ENCODE results near the gene ADM2. TPM values are rescaled to one million over a fixed set of nuclear protein-coding genes. Genes with fewer than 3 reads are reported as not detected.

The ADM2 gene
- polyA plus RNA-seq, 2 donors = 2.2 to 3.6 TPM

DNA sequence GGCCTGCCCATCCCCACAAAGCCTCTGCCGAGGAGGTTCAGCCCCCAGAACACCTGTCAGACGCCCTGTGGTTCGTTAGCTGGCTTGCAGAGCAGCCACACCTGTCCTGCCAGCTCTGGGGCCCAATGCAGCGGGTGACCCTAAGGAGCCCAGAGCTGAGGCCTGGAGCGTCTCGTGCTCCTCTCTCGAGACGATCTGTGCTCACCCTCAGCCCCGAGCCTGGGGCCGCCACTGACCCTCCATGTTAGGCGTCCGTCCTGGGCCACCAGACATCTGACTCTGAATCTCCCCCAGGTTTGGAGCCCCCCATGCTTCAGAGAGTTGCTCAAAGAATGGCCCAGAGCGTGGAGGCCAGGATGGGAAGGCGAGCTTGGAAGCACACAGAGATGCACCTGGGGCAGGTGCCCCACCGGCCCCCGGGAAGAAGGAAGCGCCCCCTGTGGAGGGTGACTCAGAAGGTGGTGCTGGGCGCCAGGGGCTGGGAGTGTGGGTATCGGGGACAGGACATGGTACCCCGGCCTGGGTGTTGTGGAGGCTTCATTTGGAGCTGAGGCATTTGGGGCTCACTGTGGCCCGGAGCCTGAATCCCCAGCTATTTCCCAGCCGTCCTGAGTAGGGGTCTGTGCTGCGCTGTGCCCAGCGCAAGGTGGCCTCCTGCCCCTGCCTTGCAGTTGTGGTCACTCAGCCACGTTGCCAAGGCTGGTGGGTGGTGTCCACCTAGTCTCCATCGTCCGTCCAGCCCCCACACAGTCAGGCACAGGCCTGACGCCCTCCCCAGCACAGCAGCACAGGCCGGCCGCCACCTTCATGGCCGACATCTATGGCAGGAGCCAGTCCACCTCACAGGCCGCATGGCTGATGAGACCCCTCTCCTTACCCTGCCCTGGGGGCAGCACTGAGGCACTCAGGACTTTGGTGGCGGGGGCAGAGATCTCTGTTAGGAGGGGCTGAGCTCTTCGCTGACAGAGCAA is 42.8 kb upstream of the ADM2 start:
- peaks cover 14 to 72% of the 10 kb centered on the region in 2 donors for H3K36me3 ChIP-seq (ENCODE audit: control insufficient read depth in 2 of 2, insufficient read depth in 2 of 2, low read length in 1 of 2)
- no peak overlapping the region for H3K4me3 ChIP-seq (ENCODE audit: low read depth in 1 of 2, low read length in 2 of 2)
- H3K4me1 ChIP-seq (ENCODE audit: control insufficient read depth in 2 of 2, insufficient read depth in 2 of 2, low read length in 1 of 2) = peaks cover 0 to 6% of the 10 kb centered on the region in 2 donors
- 87% methylated on average over 34 of the region's 34 CpGs for WGBS, 2 donors
- no peaks in the 10 kb centered on the region for H3K9me3 ChIP-seq (ENCODE audit: control insufficient read depth in 2 of 2, insufficient read depth in 1 of 2, low read depth in 1 of 2, low read length in 1 of 2)
- no peaks in the 10 kb centered on the region for H3K27me3 ChIP-seq (ENCODE audit: control insufficient read depth in 1 of 2, insufficient read depth in 2 of 2, low read length in 2 of 2)
- no peak overlapping the region for H3K27ac ChIP-seq (ENCODE audit: low read depth in 2 of 2, low read length in 1 of 2)

DNA sequence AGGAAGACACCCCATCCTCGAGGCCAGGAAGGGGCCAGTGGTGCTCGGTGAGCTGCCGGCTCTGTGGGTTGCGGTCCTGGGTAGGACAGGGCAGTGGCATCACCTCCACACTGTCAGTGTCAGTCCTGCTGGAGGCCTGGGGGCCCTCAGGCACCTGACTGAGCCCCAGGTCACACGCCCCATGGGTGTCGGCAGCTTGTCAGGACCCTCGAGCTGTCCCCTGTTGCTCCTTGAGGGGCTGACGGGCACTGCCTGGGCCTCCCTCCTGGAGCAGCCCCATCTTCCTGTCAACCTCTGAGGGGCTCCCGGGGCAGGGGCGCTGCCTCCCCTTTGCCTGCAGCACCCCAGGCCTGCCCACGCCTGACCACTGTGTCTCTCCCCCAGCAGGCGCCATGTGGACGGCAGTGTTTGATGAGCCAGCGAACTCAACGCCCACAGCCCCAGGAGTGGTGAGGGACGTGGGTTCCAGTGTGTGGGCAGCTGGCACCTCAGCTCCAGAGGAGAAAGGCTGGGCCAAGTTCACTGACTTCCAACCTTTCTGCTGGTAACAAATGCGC is 42.0 kb upstream of the ADM2 start:
- peaks cover 14 to 73% of the 10 kb centered on the region in 2 donors for H3K36me3 ChIP-seq (ENCODE audit: control insufficient read depth in 2 of 2, insufficient read depth in 2 of 2, low read length in 1 of 2)
- 83 to 85% methylated on average over 17 of the region's 17 CpGs for WGBS, 2 donors

DNA sequence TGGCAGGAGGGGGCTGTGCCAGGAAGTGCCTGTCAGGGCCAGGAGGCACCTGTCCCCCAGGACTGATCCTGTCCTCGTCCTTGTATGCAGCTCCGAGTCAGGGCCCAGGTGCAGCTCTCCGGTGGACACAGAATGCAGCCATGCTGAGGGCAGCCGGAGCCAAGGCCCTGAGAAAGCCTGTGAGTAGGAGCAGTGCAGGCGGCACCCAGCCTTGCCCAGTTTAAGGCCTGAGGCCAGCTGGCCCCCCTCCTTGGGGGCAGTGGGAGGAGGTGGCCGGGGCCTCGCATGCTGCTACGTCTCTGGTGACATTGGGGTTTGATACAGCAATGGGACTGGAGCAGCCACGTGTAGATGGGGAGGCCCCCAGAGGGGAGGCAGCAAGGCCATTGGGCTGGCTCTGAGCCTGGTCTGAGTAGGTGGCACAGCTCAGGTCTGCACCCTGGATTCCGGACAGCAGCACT is 41.4 kb upstream of the ADM2 start:
- WGBS, 2 donors = 78 to 84% methylated on average over 10 of the region's 10 CpGs
- H3K9me3 ChIP-seq (ENCODE audit: control insufficient read depth in 2 of 2, insufficient read depth in 1 of 2, low read depth in 1 of 2, low read length in 1 of 2) = no peaks in the 10 kb centered on the region

More for the DNA sequence above, 42.0 kb upstream of the ADM2 start:
- Histone ChIP-seq H3K4me3 (ENCODE audit: low read depth in 1 of 2, low read length in 2 of 2) (no peak overlapping the region), H3K27ac (ENCODE audit: low read depth in 2 of 2, low read length in 1 of 2) (no peak overlapping the region), H3K4me1 (ENCODE audit: control insufficient read depth in 2 of 2, insufficient read depth in 2 of 2, low read length in 1 of 2) (peaks cover 0 to 6% of the 10 kb centered on the region in 2 donors), H3K9me3 (ENCODE audit: control insufficient read depth in 2 of 2, insufficient read depth in 1 of 2, low read depth in 1 of 2, low read length in 1 of 2) (no peaks in the 10 kb centered on the region), H3K27me3 (ENCODE audit: control insufficient read depth in 1 of 2, insufficient read depth in 2 of 2, low read length in 2 of 2) (no peaks in the 10 kb centered on the region)

DNA sequence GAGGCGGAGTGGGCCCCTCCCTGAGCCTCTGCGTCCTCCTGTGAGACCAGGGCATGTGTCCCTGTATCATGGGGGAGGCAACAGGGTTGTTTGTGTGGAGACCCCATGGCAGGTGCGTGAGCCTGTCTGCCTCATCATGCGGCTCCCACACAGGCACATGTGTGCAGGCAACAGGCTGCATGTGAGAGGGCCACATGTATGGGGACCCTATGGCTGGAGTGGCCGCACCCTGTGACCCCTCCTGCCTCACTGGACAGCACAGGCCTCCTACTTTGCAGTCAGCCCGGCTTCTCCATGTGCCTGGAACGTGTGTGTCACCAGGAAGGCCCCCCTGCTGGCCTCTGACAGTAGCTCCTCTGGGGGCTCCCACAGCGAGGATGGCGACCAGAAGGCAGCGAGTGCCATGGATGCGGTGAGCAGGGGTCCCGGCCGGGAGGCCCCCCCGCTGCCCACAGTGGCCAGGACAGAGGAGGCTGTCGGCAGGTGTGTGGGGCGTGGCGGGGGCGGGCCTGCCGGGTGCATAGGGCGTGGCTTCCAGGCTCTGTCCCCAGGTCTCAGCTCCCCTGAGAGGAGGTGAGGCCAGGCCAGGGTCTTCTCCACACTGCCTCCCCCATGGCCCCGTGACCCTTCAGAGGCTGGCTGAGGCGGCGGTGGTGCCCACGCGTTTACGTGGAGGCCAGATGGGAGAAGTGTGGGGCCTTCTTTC is 40.6 kb upstream of the ADM2 start:
- peaks cover 20 to 67% of the 10 kb centered on the region in 2 donors for H3K36me3 ChIP-seq (ENCODE audit: control insufficient read depth in 2 of 2, insufficient read depth in 2 of 2, low read length in 1 of 2)
- no peaks in the 10 kb centered on the region for H3K9me3 ChIP-seq (ENCODE audit: control insufficient read depth in 2 of 2, insufficient read depth in 1 of 2, low read depth in 1 of 2, low read length in 1 of 2)
- no peaks in the 10 kb centered on the region for H3K4me1 ChIP-seq (ENCODE audit: control insufficient read depth in 2 of 2, insufficient read depth in 2 of 2, low read length in 1 of 2)
- WGBS, 2 donors = 82 to 86% methylated on average over 26 of the region's 26 CpGs
- H3K4me3 ChIP-seq (ENCODE audit: low read depth in 1 of 2, low read length in 2 of 2) = no peak overlapping the region
- H3K27me3 ChIP-seq (ENCODE audit: control insufficient read depth in 1 of 2, insufficient read depth in 2 of 2, low read length in 2 of 2) = no peaks in the 10 kb centered on the region
- no peak overlapping the region for H3K27ac ChIP-seq (ENCODE audit: low read depth in 2 of 2, low read length in 1 of 2)

More for the DNA sequence above, 41.4 kb upstream of the ADM2 start:
- H3K4me1 ChIP-seq (ENCODE audit: control insufficient read depth in 2 of 2, insufficient read depth in 2 of 2, low read length in 1 of 2) = peaks cover 0 to 3% of the 10 kb centered on the region in 2 donors
- H3K27ac ChIP-seq (ENCODE audit: low read depth in 2 of 2, low read length in 1 of 2) = no peak overlapping the region
- no peak overlapping the region for H3K4me3 ChIP-seq (ENCODE audit: low read depth in 1 of 2, low read length in 2 of 2)
- H3K27me3 ChIP-seq (ENCODE audit: control insufficient read depth in 1 of 2, insufficient read depth in 2 of 2, low read length in 2 of 2) = no peaks in the 10 kb centered on the region
- H3K36me3 ChIP-seq (ENCODE audit: control insufficient read depth in 2 of 2, insufficient read depth in 2 of 2, low read length in 1 of 2) = peaks cover 14 to 71% of the 10 kb centered on the region in 2 donors

DNA sequence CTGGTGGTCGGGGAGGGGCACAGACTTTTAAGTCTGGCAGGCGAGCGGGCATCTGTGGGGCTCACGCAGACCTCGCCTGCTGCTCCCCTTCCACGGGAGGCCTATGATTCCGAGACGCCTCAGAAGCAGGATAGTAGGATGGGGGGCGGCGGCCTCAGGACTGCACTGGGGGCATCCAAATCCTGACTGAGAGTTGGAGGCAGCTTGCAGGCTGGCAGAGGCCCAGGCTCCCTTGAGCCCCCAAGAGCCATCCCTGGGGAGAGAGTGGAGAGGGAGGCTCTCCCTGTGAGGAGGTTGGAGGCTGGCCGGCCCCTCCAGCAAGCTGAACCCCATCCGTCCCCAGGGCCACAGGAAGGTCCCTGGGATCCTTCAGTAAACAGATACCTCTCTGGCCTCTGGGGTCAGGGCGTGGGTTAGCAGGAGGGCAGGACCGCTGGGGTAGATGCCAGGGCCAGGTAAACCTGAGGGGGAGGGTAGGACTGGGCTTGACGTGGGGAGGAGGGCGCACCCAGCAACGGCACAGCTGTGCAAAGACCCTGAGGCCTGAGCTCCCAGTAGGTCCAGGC is 39.8 kb upstream of the ADM2 start:
- Histone ChIP-seq H3K36me3 (ENCODE audit: control insufficient read depth in 2 of 2, insufficient read depth in 2 of 2, low read length in 1 of 2) (peaks cover 20 to 66% of the 10 kb centered on the region in 2 donors), H3K27me3 (ENCODE audit: control insufficient read depth in 1 of 2, insufficient read depth in 2 of 2, low read length in 2 of 2) (no peaks in the 10 kb centered on the region), H3K27ac (ENCODE audit: low read depth in 2 of 2, low read length in 1 of 2) (no peak overlapping the region), H3K4me3 (ENCODE audit: low read depth in 1 of 2, low read length in 2 of 2) (no peak overlapping the region), H3K9me3 (ENCODE audit: control insufficient read depth in 2 of 2, insufficient read depth in 1 of 2, low read depth in 1 of 2, low read length in 1 of 2) (no peaks in the 10 kb centered on the region), H3K4me1 (ENCODE audit: control insufficient read depth in 2 of 2, insufficient read depth in 2 of 2, low read length in 1 of 2) (no peaks in the 10 kb centered on the region)
- 80 to 85% methylated on average over 16 to 17 of the region's 17 CpGs for WGBS, 2 donors

DNA sequence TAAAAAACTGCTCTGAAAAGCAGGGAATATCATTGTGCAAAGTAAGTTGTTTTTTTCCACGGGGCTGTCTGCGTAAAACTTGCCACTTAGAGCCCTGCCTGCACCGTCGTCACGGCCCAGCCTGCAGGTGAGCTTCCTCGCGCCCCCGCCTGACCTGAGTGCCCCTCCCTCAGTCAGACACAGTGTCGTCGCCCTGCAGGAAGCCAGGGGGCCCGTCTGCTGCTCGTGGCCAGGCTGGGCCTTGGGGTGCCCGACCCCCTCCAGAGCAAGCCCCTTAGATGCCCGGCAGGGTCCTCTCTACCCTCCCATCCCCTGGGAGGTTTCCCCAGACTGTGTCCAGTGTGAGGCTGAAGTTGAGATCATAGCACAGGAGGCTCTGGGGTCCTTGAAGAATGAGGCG is 38.1 kb upstream of the ADM2 start:
- Histone ChIP-seq H3K36me3 (ENCODE audit: control insufficient read depth in 2 of 2, insufficient read depth in 2 of 2, low read length in 1 of 2) (peaks cover 26 to 71% of the 10 kb centered on the region in 2 donors), H3K4me3 (ENCODE audit: low read depth in 1 of 2, low read length in 2 of 2) (no peak overlapping the region), H3K27ac (ENCODE audit: low read depth in 2 of 2, low read length in 1 of 2) (no peak overlapping the region), H3K4me1 (ENCODE audit: control insufficient read depth in 2 of 2, insufficient read depth in 2 of 2, low read length in 1 of 2) (no peaks in the 10 kb centered on the region), H3K9me3 (ENCODE audit: control insufficient read depth in 2 of 2, insufficient read depth in 1 of 2, low read depth in 1 of 2, low read length in 1 of 2) (peaks cover 0 to 4% of the 10 kb centered on the region in 2 donors), H3K27me3 (ENCODE audit: control insufficient read depth in 1 of 2, insufficient read depth in 2 of 2, low read length in 2 of 2) (no peaks in the 10 kb centered on the region)
- 75 to 82% methylated on average over 15 of the region's 15 CpGs for WGBS, 2 donors

DNA sequence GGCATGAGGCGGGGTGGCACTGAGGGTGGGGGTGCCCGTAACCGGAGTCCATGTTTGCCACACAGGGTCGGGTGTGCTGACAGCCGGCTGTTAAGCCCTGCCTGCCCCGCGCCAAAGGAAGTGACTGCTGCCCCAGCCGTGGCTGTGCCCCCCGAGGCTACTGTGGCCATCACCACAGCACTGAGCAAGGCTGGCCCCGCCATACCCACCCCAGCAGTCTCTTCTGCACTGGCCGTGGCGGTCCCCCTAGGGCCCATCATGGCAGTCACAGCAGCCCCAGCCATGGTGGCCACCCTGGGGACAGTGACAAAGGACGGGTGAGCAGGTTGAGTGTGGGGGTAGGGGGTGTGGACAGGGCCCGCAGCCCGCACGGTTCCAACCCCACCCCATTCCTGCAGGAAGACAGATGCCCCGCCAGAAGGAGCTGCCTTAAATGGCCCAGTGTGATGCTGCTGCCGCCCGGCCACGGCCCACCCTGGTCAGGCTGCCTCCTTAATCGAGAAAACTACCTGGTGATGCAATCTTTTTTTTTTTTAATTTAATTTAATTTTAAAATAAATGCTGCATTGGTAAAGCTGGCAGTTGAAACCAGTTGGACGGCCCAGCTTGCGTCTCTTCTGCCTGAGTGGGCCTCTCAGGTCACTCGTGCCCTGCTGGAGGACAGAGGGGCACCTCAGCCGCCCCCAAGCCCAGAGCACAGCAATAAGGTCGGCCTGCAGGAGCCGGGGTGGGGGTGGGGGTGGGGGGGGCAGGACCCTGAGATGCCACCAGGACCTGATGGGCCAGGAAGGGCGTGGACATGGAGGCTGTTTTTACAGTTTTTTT is 37.3 kb upstream of the ADM2 start:
- Histone ChIP-seq H3K27me3 (ENCODE audit: control insufficient read depth in 1 of 2, insufficient read depth in 2 of 2, low read length in 2 of 2) (no peaks in the 10 kb centered on the region), H3K4me3 (ENCODE audit: low read depth in 1 of 2, low read length in 2 of 2) (no peak overlapping the region), H3K36me3 (ENCODE audit: control insufficient read depth in 2 of 2, insufficient read depth in 2 of 2, low read length in 1 of 2) (peaks cover 20 to 71% of the 10 kb centered on the region in 2 donors), H3K27ac (ENCODE audit: low read depth in 2 of 2, low read length in 1 of 2) (no peak overlapping the region), H3K9me3 (ENCODE audit: control insufficient read depth in 2 of 2, insufficient read depth in 1 of 2, low read depth in 1 of 2, low read length in 1 of 2) (peaks cover 0 to 4% of the 10 kb centered on the region in 2 donors), H3K4me1 (ENCODE audit: control insufficient read depth in 2 of 2, insufficient read depth in 2 of 2, low read length in 1 of 2) (no peaks in the 10 kb centered on the region)
- WGBS, 2 donors = 65 to 67% methylated on average over 28 of the region's 28 CpGs

DNA sequence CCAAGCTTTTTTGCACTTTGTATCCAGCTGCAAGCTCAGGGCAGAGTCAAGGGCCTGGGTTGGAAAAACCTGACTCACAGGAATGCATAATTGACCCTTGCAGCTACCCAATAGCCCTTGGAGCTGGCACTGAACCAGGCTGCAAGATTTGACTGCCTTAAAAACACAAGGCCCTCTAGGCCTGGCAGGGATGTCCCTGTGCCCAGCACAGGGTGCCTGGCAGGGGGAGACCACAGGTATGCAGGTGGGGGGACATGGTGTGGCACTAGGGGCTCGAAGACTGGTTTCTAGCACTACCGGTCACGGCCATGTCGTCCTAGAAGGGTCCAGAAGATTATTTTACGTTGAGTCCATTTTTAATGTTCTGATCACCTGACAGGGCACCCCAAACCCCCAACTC is 36.7 kb upstream of the ADM2 start:
- Histone ChIP-seq H3K27me3 (ENCODE audit: control insufficient read depth in 1 of 2, insufficient read depth in 2 of 2, low read length in 2 of 2) (no peaks in the 10 kb centered on the region), H3K9me3 (ENCODE audit: control insufficient read depth in 2 of 2, insufficient read depth in 1 of 2, low read depth in 1 of 2, low read length in 1 of 2) (peaks cover 0 to 4% of the 10 kb centered on the region in 2 donors), H3K4me3 (ENCODE audit: low read depth in 1 of 2, low read length in 2 of 2) (no peak overlapping the region), H3K27ac (ENCODE audit: low read depth in 2 of 2, low read length in 1 of 2) (no peak overlapping the region), H3K4me1 (ENCODE audit: control insufficient read depth in 2 of 2, insufficient read depth in 2 of 2, low read length in 1 of 2) (no peaks in the 10 kb centered on the region), H3K36me3 (ENCODE audit: control insufficient read depth in 2 of 2, insufficient read depth in 2 of 2, low read length in 1 of 2) (peaks cover 15 to 64% of the 10 kb centered on the region in 2 donors)
- WGBS, 2 donors = 63 to 78% methylated on average over 5 of the region's 5 CpGs
